NCI-H82 (cell line): ENCODE data around the gene HRAS.
A peak's percentile ranks its signal among the peaks of the same experiment; 100 is the strongest.

ENCODE experiments used
- DNase-seq: peaks from one replicate; lab custom pipeline; 2025; lab: John Stamatoyannopoulos, UW

Gene HRAS

DNA sequence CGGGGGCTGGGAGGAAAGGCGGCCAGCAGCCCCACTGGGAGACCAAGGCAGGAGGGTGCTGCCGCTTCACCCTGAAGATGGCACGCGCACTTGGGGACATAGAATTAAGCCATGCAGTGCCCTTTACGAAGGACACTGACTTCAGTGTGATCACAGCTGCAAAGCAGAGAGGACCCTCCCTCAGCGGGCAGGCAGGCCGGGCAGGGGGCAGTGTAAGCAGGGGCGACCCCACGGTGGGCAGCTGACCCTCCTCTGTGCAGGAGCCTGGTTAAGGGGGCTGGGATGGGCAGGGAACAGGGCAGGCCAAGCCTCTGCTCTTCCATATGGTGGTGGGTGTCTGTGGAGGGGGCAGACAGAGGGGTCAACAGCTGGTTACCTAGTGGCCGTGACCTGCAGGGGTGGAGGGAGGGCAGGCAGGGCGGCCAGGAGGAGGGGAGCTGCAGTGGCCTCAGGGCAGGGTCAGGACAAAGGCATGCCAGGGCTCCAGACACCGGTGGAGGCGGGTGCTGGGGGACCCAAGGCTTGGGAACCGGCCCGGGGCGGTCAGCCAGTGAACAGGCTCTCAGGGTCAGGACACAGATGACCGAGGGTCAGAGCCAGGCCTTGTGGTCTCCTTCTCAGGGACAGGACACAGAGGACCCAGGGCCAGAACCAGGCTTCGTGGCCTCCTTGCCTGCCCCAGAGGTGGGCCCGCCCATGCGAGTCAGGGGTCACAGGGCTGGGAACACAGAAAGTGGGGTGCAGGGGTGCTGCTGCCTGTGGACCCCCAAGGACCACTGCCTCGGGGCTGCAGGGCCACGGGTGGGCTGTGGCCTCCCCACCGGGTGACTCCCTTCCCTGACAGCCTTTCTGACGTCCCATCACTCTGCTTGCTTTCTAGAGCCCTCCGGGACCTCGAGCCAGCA, 18.0 kb upstream of the HRAS start:
- DNase-seq: no peak

DNA sequence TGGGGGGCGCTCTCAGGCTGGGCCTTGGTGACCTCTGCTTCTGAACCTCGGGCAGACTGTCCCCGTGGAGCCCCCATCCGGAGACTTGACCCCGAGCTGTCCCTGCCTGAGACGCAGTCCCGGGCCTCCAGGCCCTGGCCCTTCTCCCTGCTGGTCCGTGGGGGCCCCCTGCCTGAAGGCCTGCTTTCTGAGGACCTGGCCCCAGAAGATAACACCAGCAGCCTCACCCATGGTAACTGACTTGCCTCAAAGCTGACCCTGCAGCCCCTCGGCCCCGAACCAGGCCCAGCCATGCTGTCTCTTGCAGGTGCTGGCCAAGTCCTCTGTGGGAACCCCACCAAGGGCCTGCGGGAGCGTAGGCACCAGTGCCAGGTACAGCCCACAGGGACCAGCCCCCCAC, 16.2 kb upstream of the HRAS start:
- no peak for DNase-seq

DNA sequence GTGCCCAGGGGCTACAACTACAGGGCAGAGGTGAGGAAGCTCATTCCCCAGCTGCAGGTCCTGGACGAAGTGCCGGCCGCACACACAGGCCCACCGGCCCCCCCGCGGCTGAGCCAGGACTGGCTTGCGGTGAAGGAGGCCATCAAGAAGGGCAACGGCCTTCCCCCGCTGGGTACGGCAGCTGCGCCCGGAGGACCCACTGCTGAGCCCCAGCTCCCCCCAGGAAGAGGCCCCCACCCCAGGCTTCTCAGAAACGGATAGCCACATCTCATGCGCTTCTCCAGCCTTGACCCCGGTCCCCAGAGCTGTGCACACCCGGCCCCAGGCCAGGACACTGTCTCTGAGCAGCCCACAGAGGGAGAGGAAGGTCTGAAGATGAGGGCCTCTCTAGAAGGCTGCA, 15.8 kb upstream of the HRAS start:
- no peak for DNase-seq

DNA sequence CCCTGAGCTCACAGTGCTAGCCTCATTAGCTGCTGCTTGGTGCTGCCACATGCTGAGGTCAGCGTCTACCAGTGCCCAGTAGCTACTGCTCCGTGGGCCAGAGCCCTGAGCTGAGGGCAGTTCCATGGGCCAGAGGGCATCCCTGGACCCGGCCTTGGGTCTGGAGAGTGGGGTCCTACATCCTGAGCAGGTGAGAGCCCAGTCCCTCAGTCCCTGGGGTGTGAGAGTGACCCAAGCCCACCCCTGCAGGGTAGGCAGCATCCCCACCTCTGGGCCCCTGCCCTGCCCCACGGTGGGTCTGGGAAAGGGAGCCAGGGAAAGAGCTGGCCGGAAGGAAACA, 15.3 kb upstream of the HRAS start:
- DNase-seq: no peak

DNA sequence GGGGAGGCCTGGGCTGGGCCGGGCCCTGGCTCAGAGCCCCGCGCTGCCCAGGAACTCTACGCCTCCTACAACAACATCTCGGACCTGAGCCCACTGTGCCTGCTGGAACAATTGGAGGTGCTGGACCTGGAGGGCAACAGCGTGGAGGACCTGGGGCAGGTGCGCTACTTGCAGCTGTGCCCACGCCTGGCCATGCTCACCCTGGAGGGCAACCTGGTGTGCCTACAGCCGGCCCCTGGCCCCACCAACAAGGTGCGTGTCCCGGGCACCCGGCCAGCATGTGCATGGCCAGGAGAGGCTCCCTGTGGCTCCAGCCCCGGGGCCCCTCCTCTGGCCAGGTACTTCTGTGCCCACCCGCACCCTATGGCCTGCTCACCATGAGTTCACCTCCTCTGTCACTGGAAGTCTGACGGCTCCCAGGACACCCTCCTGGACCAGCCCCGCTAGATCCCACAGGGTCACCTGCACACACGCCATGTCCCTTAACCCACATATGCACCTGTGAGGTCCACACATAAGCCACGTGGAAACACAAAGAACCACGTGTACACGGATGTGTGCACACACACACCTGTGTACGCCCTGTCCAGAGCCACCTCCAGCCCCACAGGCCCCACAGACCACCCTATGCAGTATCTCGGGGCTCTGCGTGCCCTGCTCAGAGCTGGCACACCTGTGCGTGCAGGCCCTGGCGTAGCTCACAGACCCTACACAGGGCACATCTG, 14.8 kb upstream of the HRAS start:
- DNase-seq: no peak

- DNase-seq: peak; percentile 55
Measured at GRCh38 chr11:548700-549603, 13.6 kb upstream of the HRAS start.

- DNase-seq: no peak
Measured at GRCh38 chr11:545171-545570, 9.8 kb upstream of the HRAS start.

- DNase-seq: no peak
Measured at GRCh38 chr11:544817-545166, 9.4 kb upstream of the HRAS start.

- no peak for DNase-seq
Measured at GRCh38 chr11:541433-541885, 6.1 kb upstream of the HRAS start.

DNA sequence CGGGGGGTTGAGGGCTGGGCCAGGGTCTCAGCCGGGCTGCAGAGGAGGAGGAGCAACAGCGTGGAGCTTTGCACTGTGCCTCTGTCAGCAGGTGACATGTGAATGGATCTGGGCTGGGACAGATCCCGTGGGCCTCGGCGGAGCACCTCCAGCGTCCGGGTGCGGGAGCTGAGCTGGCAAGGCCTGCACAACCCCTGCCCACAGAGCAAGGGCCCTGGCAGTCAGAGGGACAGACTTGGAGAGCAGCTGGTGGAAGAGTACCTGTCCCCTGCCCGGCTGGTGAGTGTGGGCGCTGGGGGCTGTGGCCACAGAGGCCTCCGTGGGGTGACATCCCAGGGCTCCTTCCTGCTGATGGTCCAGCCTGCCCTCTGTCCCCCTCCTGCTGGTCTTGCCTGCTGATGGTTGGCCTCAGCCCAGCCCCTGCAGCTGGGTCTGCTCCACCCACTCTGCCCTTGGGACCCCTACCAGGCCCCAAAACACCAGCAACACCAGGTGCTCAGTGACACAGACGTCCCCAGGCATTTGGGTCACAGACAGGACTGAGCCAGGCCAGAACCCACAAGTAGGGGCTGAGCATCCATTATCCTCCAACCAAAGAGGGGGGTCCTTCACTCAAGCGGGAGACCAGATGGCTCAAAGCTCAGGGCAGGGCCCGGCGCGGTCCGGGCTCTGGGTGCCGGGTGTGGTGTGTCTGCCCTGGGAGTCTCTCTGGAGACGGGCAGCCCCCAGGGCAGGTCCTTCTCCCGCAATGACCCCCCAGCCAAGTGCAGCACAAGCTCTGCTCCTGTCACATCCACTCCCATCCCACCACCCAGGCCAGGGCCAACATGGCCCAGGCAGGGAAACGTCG, 5.4 kb upstream of the HRAS start:
- DNase-seq: no peak

DNA sequence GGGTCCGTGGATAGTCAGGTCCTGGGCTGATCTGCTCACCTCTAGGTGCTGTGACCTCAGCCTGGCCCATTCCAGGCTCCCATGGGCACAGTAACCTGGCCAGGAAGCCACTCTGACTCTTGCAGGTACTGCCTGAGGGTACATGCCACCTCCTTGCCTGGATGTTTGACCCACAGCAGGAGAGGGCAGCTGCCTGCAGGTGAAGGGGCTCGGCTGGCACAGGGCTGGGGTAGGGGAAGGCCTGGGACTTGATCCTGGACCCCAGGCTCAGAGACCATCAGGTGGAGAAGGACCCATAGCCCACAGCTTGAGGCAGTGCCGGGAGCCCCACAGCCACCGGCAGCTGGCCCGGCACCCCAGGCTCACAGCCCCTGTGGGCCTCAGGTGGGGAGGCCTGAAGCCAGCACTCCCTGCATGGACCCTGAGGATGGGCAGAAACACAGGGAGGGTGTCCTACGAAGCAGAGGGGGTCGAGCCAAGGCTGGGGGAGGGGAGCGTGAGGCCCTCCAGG, 4.7 kb upstream of the HRAS start:
- DNase-seq: no peak

- no peak for DNase-seq
Measured at GRCh38 chr11:538431-539051, 3.2 kb upstream of the HRAS start.

- DNase-seq: peak; percentile 47
Measured at GRCh38 chr11:537622-538430, 2.5 kb upstream of the HRAS start.

GRCh38 chr11:536841-537621, 1.7 kb upstream of the HRAS start, which contains the start of gene LRRC56:
Gene LRRC56 (plus strand): TSS chr11:537527. CDS start chr11:540685, 3,158 bp downstream.
- peak; percentile 94 for DNase-seq

DNA sequence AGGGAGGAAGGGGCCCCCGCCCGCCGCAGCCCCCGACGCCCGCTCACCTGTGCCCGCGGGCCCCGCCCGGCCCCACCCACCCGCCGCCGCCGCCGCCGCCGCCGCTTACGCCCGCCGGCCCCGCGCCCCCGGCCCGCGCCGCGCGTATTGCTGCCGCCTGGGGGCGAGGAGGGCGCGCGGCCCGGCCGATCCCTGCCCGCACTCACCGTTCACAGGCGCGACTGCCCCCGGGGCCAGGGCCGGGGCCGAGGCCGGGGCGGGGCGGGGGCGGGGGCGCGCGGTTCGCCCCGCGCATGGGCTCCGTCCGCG, 212 bp downstream of the HRAS start:
- no peak for DNase-seq

GRCh38 chr11:534396-535209, 773 bp downstream of the HRAS start:
- DNase-seq: no peak

GRCh38 chr11:533586-534395, 1.6 kb downstream of the HRAS start:
- DNase-seq: no peak
